H1 (cell line): ENCODE results near the gene PALM3. TPM values are rescaled to one million over a fixed set of nuclear protein-coding genes. Genes with fewer than 3 reads are reported as not detected.

Experiments used
- CTCF ChIA-PET: fragments of 300-600 bp; sonication (Branson Sonifier 250); formaldehyde crosslinking; loops from one replicate; lab custom pipeline; 2021; ENCODE audit not compliant: partially characterized antibody; lab: Charles Lee
- POLR2A ChIA-PET: fragments of 300-600 bp; sonication (Branson Sonifier 250); formaldehyde crosslinking; loops from one replicate; lab custom pipeline; 2021; ENCODE audit warnings: inconsistent platforms; ENCODE audit not compliant: partially characterized antibody; lab: Charles Lee
- DNase-seq, 2 experiments: peaks; one replicate each; pipeline versions ENCODE4 v3.0.0 to v3.0.0-alpha.2; 2010 to 2022; ENCODE audit warnings: low spot score in 2 of 2, low read depth in 1 of 2, mixed read lengths in 1 of 2
- FAIRE-seq: peaks from 2 replicates; lab custom pipeline; 2011; peaks lifted over from hg19 to GRCh38; lab: Jason Lieb, UNC
- H2AFZ ChIP-seq: 2 replicates; pipeline ENCODE4 v1.8.1; 2012; ENCODE audit warnings: low read length, inconsistent platforms
- H2AK5ac ChIP-seq: 2 replicates; pipeline ENCODE4 v1.6.1; 2013; ENCODE audit warnings: low read depth, low read length
- H2BK120ac ChIP-seq: replicated peaks from 2 replicates; pipeline ENCODE3; 2013; ENCODE audit warnings: low read depth, low read length, inconsistent platforms
- H2BK12ac ChIP-seq: 2 replicates; pipeline ENCODE4 v1.6.1; 2013; ENCODE audit warnings: low read depth, low read length
- H2BK15ac ChIP-seq: 2 replicates; pipeline ENCODE4 v1.6.1; 2013; ENCODE audit warnings: low read length
- H2BK20ac ChIP-seq: 2 replicates; pipeline ENCODE4 v1.6.1; 2013; ENCODE audit warnings: low read length
- H2BK5ac ChIP-seq: 2 replicates; pipeline ENCODE4 v1.6.1; 2013; ENCODE audit warnings: low read depth, low read length
- H3K14ac ChIP-seq: 2 replicates; pipeline ENCODE4 v1.6.1; 2013; ENCODE audit warnings: inconsistent platforms; ENCODE audit not compliant: insufficient read length
- H3K18ac ChIP-seq: 2 replicates; pipeline ENCODE4 v1.6.1; 2013; ENCODE audit warnings: low read length; ENCODE audit errors: extremely low read depth
- H3K23ac ChIP-seq: 2 replicates; pipeline ENCODE4 v1.6.1; 2013; ENCODE audit warnings: inconsistent platforms; ENCODE audit not compliant: insufficient read length
- H3K23me2 ChIP-seq: 2 replicates; pipeline ENCODE4 v1.6.1; 2013; ENCODE audit warnings: low read depth, low read length
- H3K27ac ChIP-seq: 2 replicates; pipeline ENCODE4 v1.6.1; 2011; ENCODE audit warnings: low read depth, low read length, inconsistent platforms
- H3K27me3 ChIP-seq, 4 experiments: replicated peaks in 1 of 4; 1 replicate in 1 of 4; 2 replicates in 3 of 4; pipeline versions ENCODE4 v1.6.1 to v1.8.1; 2011 to 2013; ENCODE audit warnings: low read length in 3 of 4, mild to moderate bottlenecking in 3 of 4, inconsistent platforms in 2 of 4, mixed read lengths in 2 of 4, moderate library complexity in 1 of 4; ENCODE audit not compliant: control insufficient read depth in 3 of 4, insufficient read depth in 3 of 4; ENCODE audit errors: extremely low read depth in 1 of 4
- H3K36me3 ChIP-seq, 4 experiments: 2 replicates each; pipeline versions ENCODE4 v1.6.1 to v1.8.1; 2011 to 2013; ENCODE audit warnings: mild to moderate bottlenecking in 4 of 4, low read length in 3 of 4, moderate library complexity in 2 of 4, control low read depth in 1 of 4, inconsistent platforms in 1 of 4; ENCODE audit not compliant: insufficient read depth in 4 of 4, control insufficient read depth in 2 of 4
- H3K4ac ChIP-seq: replicated peaks from 2 replicates; pipeline ENCODE3; 2013; ENCODE audit warnings: low read length, low read depth, mixed read lengths, inconsistent platforms; ENCODE audit not compliant: insufficient read length
- H3K4me1 ChIP-seq, 4 experiments: replicated peaks in 1 of 4; 1 replicate in 1 of 4; 2 replicates in 3 of 4; pipeline versions ENCODE4 v1.6.1 to v1.8.1; 2011 to 2013; ENCODE audit warnings: low read length in 3 of 4, inconsistent platforms in 2 of 4, mixed read lengths in 1 of 4; ENCODE audit not compliant: insufficient read depth in 4 of 4, control insufficient read depth in 3 of 4
- H3K4me2 ChIP-seq, 2 experiments: 2 replicates each; pipeline versions ENCODE4 v1.6.1 to v1.8.1; 2011 to 2013; ENCODE audit warnings: low read depth in 2 of 2, low read length in 2 of 2, control low read depth in 1 of 2, inconsistent platforms in 1 of 2, mild to moderate bottlenecking in 1 of 2; ENCODE audit not compliant: insufficient read depth in 1 of 2
- H3K4me3 ChIP-seq, 4 experiments: fragments of 200-600, 300-600 bp in 1 of 4; sonication (generic), shearing (Covaris generic), sonication (Bioruptor Twin) in 1 of 4; 2 replicates each; pipeline versions ENCODE4 v1.5.1 to v1.8.1; 2011 to 2016; ENCODE audit warnings: low read length in 4 of 4, low read depth in 3 of 4, control low read depth in 2 of 4, inconsistent platforms in 2 of 4, mild to moderate bottlenecking in 2 of 4, mixed read lengths in 1 of 4, moderate library complexity in 1 of 4; ENCODE audit not compliant: insufficient read depth in 2 of 4; ENCODE audit errors: extremely low read depth in 1 of 4
- H3K56ac ChIP-seq: replicated peaks from 2 replicates; pipeline ENCODE3; 2013; ENCODE audit warnings: low read depth, mild to moderate bottlenecking, mixed read lengths, low read length, inconsistent platforms; ENCODE audit not compliant: insufficient read length
- H3K79me1 ChIP-seq: 2 replicates; pipeline ENCODE4 v1.6.1; 2013; ENCODE audit warnings: low read depth, low read length, control low read depth
- H3K79me2 ChIP-seq, 2 experiments: 2 replicates each; pipeline versions ENCODE4 v1.6.1 to v1.8.1; 2012 to 2013; ENCODE audit warnings: low read length in 2 of 2, mild to moderate bottlenecking in 2 of 2, inconsistent platforms in 1 of 2; ENCODE audit not compliant: insufficient read depth in 2 of 2, control insufficient read depth in 1 of 2
- H3K9ac ChIP-seq, 4 experiments: replicated peaks in 1 of 4; 1 replicate in 1 of 4; 2 replicates in 3 of 4; pipeline versions ENCODE4 v1.6.1 to v1.8.1; 2011 to 2013; ENCODE audit warnings: low read depth in 3 of 4, low read length in 3 of 4, control low read depth in 2 of 4, mild to moderate bottlenecking in 2 of 4, moderate library complexity in 2 of 4, inconsistent platforms in 1 of 4; ENCODE audit errors: extremely low read depth in 1 of 4
- H3K9me3 ChIP-seq, 2 experiments: 2 replicates each; pipeline versions ENCODE4 v1.6.1 to v1.8.1; 2012 to 2013; ENCODE audit warnings: mild to moderate bottlenecking in 2 of 2, moderate library complexity in 2 of 2, control low read depth in 1 of 2, inconsistent platforms in 1 of 2, low read depth in 1 of 2, low read length in 1 of 2, mixed read lengths in 1 of 2; ENCODE audit not compliant: insufficient read depth in 2 of 2
- H4K20me1 ChIP-seq, 2 experiments: replicated peaks in 1 of 2; 2 replicates each; pipeline versions ENCODE3 to v1.8.1; 2011 to 2013; ENCODE audit warnings: inconsistent platforms in 2 of 2, low read length in 2 of 2, mild to moderate bottlenecking in 1 of 2; ENCODE audit not compliant: insufficient read depth in 2 of 2, control insufficient read depth in 1 of 2
- H4K5ac ChIP-seq: 2 replicates; pipeline ENCODE4 v1.6.1; 2013; ENCODE audit warnings: low read length, low read depth, mixed read lengths, inconsistent platforms; ENCODE audit not compliant: insufficient read length
- H4K8ac ChIP-seq: 2 replicates; pipeline ENCODE4 v1.8.0; 2013; ENCODE audit warnings: mild to moderate bottlenecking, moderate library complexity, low read length, inconsistent platforms; ENCODE audit not compliant: insufficient read depth; ENCODE audit errors: extremely low read depth
- H4K91ac ChIP-seq: replicated peaks from 2 replicates; pipeline ENCODE3; 2013; ENCODE audit warnings: low read length, mixed read lengths, inconsistent platforms; ENCODE audit not compliant: insufficient read length
- ASH2L ChIP-seq: fragments of 200-600, 300-600 bp; sonication (generic); IDR thresholded peaks from one replicate; pipeline ENCODE4 v1.7.1; 2017; ENCODE audit warnings: low read length
- CEBPB ChIP-seq: IDR thresholded peaks from 2 replicates; pipeline ENCODE4 v1.6.1; 2012; ENCODE audit warnings: low read depth, low read length
- EP300 ChIP-seq, 2 experiments: IDR thresholded peaks; 1 replicate in 1 of 2; 2 replicates in 1 of 2; pipeline ENCODE4 v1.6.1; 2011 to 2012; ENCODE audit warnings: low read depth in 2 of 2, low read length in 2 of 2, mild to moderate bottlenecking in 2 of 2, borderline replicate concordance in 1 of 2, inconsistent platforms in 1 of 2, moderate library complexity in 1 of 2
- HDAC6 ChIP-seq: IDR thresholded peaks from one replicate; pipeline ENCODE4 v1.7.1; 2012; ENCODE audit warnings: low read depth, mild to moderate bottlenecking, inconsistent platforms, low read length, moderate library complexity
- RNF2 ChIP-seq: fragments of 200-900, 300-1000 bp; sonication (generic); IDR thresholded peaks from 2 replicates; pipeline ENCODE4 v1.7.1; 2016; ENCODE audit warnings: borderline replicate concordance, low read depth, mild to moderate bottlenecking, antibody characterized with exemption, low read length; ENCODE audit not compliant: poor library complexity, severe bottlenecking; ENCODE audit errors: missing control alignments
- SIX5 ChIP-seq: IDR thresholded peaks from 2 replicates; pipeline ENCODE4 v1.6.1; 2011; ENCODE audit warnings: mild to moderate bottlenecking, low read depth, low read length
- TAF1 ChIP-seq: IDR thresholded peaks from 2 replicates; pipeline ENCODE4 v1.6.1; 2011; ENCODE audit warnings: mild to moderate bottlenecking, low read depth, low read length
- WGBS, 2 experiments: shearing (Covaris generic) in 1 of 2; methylation state at CpG; one replicate each; pipeline versions ENCODE4 v1.1.6 to v1.1.7; 2013 to 2015; ENCODE audit warnings: low lambda C conversion rate in 2 of 2, mixed read lengths in 2 of 2, inconsistent platforms in 1 of 2, low coverage in 1 of 2, missing lambda C conversion rate in 1 of 2; ENCODE audit not compliant: insufficient replicate concordance in 2 of 2, insufficient coverage in 1 of 2, insufficient read length in 1 of 2; ENCODE audit errors: extremely low coverage in 1 of 2, missing lambda C conversion rate in 1 of 2; 5-methylcytosine and 5-hydroxymethylcytosine counted together
- polyA plus RNA-seq, 7 experiments: library from polyadenylated mRNA; depleted of rRNA in 3 of 7; stranded (reverse) in 5 of 7; unstranded in 2 of 7; fragments of >200 nt in 5 of 7; fragments of 200-250 nt in 2 of 7; gene quantifications; 1 replicate in 5 of 7; 2 replicates in 1 of 7; 4 replicates in 1 of 7; pipeline versions ENCODE4 v1.2.1 to v1.2.3, GENCODE V29; 2011 to 2013; ENCODE audit warnings: missing spikeins in 2 of 7, mixed read lengths in 2 of 7
- total RNA-seq: library from RNA; stranded (reverse); fragmentation: NEBNext Ultra II Directional; extraction: Animal tissue kit (Norgen Biotek cat#: 25700); gene quantifications from 2 replicates; pipeline ENCODE4 v1.2.1, GENCODE V29; 2021
- TF ChIP-seq, protein P1 (sequence below), 3 experiments: IDR thresholded peaks; 1 replicate in 2 of 3; 2 replicates in 1 of 3; pipeline versions ENCODE4 v1.5.1 to v1.6.1; 2011; ENCODE audit warnings: low read length in 3 of 3, mild to moderate bottlenecking in 3 of 3, inconsistent platforms in 2 of 3, low read depth in 1 of 3, moderate library complexity in 1 of 3; ENCODE audit not compliant: insufficient read depth in 1 of 3; ENCODE audit errors: control extremely low read depth in 1 of 3

PALM3 gene
- total and polyA plus RNA-seq, 2 of the 8 experiments (the other 6 are each of a cell fraction or from before 2014, with no cell fraction given), result 5.8 to 31.3 TPM

DNA sequence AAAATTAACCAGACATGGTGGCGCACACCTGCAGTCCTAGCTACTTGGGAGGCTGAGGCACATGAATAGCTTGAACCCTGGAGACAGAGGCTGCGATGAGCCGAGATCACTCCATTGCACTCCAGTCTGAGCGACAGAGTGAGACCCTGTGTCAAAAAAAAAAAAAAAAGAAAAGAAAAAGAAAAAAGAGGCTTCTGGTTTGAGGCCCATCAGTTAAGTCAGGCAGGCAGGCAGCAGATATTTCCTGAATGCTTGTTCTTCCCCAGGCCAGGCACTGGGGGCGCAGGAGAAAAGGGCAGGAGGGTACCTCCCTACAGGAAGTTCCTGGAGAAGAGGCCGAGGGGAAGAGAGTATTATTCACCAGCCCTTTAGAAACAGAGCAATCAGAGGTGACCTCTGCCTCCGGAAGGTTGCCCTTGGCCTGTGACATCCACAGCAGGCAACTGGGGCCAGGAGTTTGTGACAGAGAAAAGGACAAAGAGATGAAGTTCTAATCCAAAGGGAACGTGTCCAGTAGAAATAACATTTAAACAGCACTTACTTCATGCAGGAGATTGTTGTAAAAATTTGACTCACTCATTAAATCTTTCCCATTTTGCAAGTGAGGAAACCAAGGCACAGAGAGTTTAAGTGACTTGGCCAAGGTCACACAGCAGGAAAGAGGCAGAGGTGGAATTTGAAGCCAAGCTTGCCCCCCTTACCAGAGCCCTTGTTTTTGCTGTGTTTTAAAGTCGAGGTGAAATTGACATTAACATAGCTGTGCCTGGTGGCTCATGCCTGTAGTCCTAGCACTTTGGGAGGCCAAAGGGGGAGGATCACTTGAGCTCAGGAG, 38.3 kb downstream of the PALM3 start:
- Histone ChIP-seq H3K23me2 (no peaks in the 10 kb centered on the region), H3K79me2 (no peaks in the 10 kb centered on the region), H2BK5ac (no peak overlapping the region), H3K36me3 (no peaks in the 10 kb centered on the region), H3K27ac (no peak overlapping the region), H2AFZ (no peak overlapping the region; the same call in 1 of the 2 replicates), H2BK15ac (peak overlapping the region; percentile 85), H4K5ac (no peak overlapping the region), H2BK120ac (peak overlapping the region; percentile 20), H3K4me1 (peaks cover 0 to 2% (median under 1%) of the 10 kb centered on the region in 4 experiments; a peak in 1 of 7 replicates), H4K20me1 (no peaks in the 10 kb centered on the region), H3K27me3 (no peaks in the 10 kb centered on the region), H4K8ac (no peak overlapping the region; the same call in 1 of the 2 replicates), H2BK20ac (peak overlapping the region; percentile 40; the same call in 1 of the 2 replicates), H3K4me3 (no peak overlapping the region), H3K4ac (no peak overlapping the region), H3K14ac (no peak overlapping the region), H3K4me2 (no peak overlapping the region), H4K91ac (no peak overlapping the region), H2BK12ac (no peak overlapping the region), H3K18ac (no peak overlapping the region), H3K23ac (no peak overlapping the region), H3K9ac (no peak overlapping the region), H3K9me3 (no peaks in the 10 kb centered on the region), H3K56ac (no peak overlapping the region), H2AK5ac (no peak overlapping the region), H3K79me1 (no peaks in the 10 kb centered on the region)
- WGBS, 2 experiments, result 56% methylated on average over 9 of the region's 9 CpGs; no CpG with 5 or more reads in 1 of the 2 experiments
- CTCF ChIA-PET, result interaction anchor here (0.6 to 2.3 kb wide), 18 partner anchors 8 to 458 kb away, joined by 3 to 15 read pairs (median 4); partner anchors contain the start of gene IL27RA
- DNase-seq, result peak; percentile 62 to 78
- FAIRE-seq, result peak; percentile 65
- POLR2A ChIA-PET, result interaction anchor here (0.6 to 1.9 kb wide), 5 partner anchors 8 to 63 kb away, joined by 3 to 5 read pairs (median 5); partner anchors contain the start of genes C19orf67, IL27RA and RFX1
- TF ChIP-seq TAF1, result peak; percentile 46; the same call in 1 of the 2 replicates
- TF ChIP-seq SIX5, result no peak
- TF ChIP-seq RNF2, result no peak
- no peak for TF ChIP-seq HDAC6
- no peak for TF ChIP-seq CEBPB
- TF ChIP-seq ASH2L, result peak; percentile 43
- TF ChIP-seq, protein P1, sequence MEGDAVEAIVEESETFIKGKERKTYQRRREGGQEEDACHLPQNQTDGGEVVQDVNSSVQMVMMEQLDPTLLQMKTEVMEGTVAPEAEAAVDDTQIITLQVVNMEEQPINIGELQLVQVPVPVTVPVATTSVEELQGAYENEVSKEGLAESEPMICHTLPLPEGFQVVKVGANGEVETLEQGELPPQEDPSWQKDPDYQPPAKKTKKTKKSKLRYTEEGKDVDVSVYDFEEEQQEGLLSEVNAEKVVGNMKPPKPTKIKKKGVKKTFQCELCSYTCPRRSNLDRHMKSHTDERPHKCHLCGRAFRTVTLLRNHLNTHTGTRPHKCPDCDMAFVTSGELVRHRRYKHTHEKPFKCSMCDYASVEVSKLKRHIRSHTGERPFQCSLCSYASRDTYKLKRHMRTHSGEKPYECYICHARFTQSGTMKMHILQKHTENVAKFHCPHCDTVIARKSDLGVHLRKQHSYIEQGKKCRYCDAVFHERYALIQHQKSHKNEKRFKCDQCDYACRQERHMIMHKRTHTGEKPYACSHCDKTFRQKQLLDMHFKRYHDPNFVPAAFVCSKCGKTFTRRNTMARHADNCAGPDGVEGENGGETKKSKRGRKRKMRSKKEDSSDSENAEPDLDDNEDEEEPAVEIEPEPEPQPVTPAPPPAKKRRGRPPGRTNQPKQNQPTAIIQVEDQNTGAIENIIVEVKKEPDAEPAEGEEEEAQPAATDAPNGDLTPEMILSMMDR (IDR thresholded peaks at IDR 0.05; ENCODE audit: control extremely low read depth in 1 of 3, insufficient read depth in 1 of 3, low read depth in 1 of 3, low read length in 3 of 3), result peak; percentile 73 to 86 (median 78)
- TF ChIP-seq EP300 (IDR thresholded peaks at IDR 0.05; ENCODE audit: borderline replicate concordance in 1 of 2, low read depth in 2 of 2, low read length in 2 of 2), result 0 out of 3 replicates have a peak, but pooled peaks of 1 of the 2 experiments have one; percentile 45
